ENCODE results near the gene RAB11FIP4.

RAB11FIP4 gene

DNA sequence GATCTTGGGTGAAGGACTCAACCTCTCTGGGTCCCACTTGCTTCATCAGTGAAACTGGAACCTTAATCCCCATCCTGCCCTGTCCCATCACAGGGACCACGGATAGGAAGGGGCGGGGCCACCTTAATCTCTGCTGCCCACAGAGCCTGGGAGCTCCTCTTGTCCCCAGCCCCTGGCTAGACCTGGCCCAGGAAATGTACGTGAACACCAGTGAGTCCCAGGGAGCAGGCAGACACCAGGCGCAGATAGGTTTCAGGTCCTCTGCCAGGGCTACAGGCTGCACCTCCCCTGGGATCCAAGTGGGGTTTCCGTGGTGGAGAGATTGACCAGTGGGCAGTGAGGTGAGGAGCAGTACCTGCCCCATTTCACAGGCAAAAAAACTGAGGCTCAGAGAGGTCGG, 21.0 kb downstream of the RAB11FIP4 start:
- DNase-seq: no peak

DNA sequence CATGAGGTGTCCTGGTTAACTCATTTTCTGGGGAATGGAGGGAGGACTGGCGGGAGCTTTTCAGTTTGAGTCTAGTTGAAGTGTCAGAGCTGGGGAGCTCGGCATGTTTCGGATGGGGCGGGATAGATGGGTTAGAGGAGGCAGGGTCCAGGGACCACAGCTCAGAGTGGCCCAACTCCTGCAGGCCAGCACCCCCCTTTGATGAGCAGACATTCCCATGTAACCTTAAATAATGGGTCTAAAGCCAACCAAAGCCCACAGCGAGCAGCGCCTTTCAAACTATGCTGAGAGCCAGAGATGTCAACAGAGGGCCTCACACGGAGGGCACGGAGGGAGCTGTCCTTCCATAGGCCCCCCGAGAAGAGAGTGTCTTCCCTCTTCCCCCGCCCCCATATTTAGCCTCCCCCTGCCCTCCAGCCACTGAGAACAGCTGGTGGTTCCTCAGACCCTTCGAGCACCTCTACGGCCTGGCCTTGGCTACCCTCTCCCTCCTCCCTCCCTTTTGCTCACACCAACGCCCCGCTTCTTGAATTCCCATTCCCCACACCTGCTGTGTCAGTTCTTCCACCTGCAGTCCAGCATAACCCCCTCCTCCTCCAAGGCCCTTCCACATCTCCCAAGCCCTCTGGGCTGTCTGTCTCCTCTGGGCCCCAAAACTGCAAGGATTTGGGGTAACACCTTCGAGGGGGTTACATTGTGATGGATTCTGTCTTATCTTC, 21.8 kb downstream of the RAB11FIP4 start:
- DNase-seq: no peak

DNA sequence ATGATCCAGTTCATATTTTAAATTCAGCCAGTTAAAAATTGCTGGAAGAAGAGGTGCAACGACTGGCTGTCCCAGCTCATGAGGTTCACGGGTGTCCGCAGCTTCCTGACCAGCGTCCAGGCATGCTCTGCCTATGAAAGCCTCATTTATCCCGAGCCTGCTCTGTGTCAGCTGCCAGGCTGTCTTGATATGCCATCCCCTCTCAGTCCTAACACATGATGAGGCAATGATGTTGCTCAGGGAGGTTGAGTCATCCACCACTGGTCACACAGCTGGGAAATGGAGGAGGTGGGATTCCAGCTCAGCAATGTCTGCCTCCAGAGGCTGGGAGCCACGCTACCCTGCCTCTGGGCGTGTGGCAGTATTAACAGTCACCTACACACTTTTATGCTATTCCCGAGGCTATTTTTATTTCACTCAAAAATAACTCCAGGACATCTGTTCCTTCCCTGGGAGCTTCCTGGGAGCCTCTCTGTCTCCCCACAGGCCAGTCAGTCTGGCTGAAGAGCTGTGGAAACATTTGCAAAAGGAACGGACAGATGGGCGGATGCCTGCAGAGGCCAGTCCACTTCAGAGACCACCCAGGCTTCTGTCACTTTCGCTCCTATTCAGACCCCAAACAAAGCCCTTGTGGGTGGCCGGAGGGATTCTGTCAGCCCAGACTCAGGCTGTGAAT, 22.5 kb downstream of the RAB11FIP4 start:
- no peak for DNase-seq

DNA sequence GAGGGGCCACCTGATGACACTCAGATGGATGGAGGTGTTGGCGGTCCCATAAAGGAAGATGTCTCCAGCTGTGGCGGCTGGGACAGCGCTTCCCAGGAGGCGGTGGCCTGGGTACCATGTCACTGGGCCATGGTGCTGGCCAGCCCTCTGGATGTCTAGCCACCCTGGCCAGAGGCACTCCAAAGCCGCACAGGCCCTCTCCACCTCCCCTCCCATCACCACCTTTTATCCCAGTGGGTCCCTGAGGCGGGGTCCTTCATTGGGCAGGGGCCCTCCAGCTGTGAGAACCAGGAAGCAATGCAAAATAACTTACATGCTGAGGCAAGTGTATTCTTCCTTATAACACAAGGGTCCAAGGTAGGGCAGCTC, 23.1 kb downstream of the RAB11FIP4 start:
- no peak for DNase-seq

DNA sequence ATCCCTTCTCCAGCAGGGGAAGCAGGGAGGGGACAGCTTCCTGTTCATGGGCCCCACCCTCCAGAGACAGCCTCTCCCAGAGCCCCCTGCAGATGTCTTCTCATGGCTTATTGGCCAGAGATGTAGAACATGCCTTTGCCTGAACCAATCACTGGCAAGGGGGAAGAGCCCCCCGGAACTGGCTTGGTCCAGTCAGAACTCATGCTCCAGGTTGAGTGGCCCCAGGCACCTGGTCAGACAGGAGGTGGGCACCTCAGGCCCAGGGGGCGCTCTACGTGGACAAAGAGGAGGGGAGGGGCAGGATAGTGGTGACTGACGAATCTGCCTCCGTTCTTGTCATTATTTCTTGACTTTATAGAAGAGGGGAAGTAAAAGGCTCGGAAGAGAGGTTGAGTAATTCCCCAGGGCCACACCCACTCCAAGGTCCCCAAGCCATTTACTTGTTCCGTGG, 23.6 kb downstream of the RAB11FIP4 start:
- no peak for DNase-seq

DNA sequence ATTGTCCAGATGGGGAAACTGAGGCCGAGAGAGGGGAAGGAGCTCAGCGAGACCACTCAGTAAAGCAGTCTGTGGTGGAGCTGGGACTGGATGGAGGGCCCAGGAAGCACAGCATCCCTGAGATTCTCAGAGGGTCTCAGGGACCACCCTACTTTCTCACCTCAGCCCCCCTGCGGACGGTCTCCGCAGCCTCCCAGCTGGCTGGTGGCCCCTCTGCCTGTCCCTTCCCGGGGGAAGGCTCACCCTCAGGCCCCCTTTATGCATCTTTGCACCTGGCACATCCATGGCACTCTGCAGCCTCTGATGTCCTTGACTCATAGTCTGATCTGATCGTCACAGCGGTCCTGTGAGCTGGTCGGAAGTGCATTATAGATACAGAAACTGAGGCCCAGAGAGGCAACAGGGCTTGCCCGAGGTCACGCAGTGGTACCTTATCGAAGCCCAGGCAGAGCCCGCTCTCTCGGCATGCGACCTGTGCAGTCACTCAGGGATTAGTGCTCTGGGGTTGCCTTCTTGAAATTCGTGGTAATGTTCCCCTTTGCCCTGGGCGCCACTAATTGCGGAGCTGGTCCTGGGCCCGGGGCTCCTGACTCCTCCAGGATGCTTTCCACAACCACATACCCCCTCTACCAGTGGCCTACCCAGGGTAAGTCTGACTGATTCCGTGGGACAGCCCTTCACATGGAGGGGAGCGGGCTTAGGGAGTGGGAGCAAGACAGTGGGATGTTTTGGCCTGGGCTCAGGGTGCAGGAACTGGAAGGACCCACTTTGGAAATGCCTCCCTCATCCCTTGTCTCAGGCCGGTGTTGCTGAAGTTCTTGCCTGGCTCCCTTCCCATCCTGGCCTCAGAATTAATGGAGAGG, 24.4 kb downstream of the RAB11FIP4 start:
- no peak for DNase-seq

DNA sequence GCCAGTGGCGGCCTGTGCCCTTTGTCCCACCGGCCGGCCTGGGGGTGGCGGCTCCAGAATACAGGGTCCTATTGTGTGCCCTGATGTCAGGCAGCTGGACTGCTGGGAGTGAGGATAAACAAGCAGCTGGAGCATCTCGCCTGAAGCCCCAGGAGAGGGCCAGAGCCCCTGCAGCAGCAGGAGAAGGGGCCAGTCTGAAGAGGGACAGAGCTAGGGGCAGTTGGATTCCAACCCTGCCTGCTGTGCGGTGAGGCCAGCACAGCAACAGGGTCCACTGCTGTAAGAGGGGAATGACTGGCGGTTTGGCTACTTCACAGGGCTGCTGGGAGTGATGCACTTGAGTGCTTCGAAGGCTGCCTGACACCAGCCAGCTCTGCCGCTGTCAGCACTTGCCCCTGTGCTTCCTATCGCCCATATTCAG, 25.0 kb downstream of the RAB11FIP4 start:
- DNase-seq: no peak

DNA sequence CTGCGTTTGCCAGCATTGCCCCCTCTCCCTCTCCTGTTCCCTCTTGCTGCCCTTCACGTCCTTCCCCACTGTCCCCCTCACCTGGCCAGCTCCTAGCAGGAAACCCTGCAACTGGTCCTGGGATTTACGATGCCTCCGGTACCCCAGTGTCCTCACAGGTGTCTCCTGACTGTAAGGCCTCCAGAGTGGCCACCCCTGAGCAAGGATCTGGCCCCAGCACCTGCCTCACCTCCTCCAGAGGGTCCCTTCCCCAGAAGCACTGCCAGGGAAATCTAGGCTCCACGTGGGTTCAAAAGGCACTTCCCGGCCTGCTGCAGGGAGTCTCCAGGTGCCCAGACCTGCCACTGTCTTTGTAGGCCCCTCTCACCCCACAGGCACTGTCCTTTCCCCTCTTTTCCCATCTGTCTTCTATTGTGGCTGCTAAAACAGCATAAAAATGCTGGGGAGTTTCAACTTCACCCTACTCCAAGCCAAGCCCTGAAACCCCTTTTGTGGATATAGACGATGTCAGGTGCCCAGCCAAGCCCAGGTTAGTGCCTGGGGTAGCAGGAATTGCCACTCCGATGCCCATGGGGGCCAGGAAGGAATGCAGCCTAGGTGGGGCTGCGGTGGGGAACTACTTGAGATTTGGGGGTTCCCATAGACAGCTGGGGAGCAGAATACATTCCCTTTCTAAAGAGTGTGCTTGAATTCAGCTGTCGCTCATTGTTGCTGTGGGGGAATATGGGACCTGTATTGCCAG, 25.7 kb downstream of the RAB11FIP4 start:
- DNase-seq: no peak

DNA sequence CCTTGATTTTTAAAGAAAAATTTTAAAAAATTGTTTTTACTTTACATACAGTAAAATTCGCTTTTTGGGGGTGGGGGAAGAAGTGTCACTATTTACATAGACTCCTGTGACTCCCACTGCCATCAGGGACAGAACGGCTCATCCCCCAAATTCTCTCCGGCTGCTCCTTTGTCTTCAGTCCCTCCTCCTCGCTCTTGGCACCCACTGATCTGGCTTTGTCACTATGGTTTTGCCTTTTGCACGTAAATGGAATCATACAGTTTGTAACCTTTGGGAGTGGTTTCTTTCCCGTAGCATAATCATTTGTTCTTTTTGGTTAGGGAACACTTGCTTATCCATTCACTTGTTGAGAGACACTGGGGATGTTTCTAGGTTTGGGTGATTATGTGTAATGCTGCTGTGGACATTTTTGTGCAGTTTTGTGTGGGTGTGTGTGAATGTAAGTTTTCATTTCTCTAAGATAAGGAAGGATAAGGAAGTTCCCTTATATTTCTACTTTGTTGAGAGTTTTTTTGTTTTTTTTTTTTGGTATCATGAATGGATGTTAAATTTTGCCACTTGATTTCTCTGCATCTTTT, 27.4 kb downstream of the RAB11FIP4 start:
- no peak for DNase-seq

DNA sequence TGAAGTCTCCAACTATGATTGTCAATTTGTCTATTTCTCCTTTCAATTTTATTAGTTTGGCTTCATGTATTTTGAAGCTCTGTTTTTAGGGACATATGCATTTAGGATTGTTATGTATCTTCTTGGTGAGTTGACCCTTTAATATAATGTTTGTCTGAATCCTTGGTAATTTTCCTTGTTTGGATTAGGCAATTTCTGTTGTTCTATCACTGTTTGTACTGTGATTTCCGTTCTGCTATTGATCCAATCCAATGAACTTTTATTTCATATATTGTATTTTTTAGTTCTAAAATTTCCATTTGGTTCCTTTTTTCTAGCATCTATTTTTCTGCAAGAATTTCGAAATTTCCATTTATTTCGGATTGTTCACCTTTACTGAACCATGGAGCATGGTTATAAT, 31.0 kb downstream of the RAB11FIP4 start:
- DNase-seq: no peak

DNA sequence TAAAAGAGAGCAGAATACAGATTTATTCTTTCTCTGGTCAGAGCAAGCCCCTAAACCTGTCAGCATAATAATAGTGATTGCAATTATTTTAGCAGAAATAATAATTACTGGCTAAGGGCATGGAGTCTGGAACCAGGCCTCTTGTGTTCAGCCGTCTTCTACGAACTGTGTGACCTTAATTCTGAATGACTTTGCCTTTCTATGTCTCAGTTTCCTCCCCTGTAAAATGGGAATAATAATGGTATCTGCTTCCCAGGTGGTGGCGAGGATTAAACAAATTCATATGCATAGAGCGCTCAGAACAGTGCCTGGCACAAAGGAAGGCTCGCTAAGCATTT, 33.4 kb downstream of the RAB11FIP4 start:
- no peak for DNase-seq

DNA sequence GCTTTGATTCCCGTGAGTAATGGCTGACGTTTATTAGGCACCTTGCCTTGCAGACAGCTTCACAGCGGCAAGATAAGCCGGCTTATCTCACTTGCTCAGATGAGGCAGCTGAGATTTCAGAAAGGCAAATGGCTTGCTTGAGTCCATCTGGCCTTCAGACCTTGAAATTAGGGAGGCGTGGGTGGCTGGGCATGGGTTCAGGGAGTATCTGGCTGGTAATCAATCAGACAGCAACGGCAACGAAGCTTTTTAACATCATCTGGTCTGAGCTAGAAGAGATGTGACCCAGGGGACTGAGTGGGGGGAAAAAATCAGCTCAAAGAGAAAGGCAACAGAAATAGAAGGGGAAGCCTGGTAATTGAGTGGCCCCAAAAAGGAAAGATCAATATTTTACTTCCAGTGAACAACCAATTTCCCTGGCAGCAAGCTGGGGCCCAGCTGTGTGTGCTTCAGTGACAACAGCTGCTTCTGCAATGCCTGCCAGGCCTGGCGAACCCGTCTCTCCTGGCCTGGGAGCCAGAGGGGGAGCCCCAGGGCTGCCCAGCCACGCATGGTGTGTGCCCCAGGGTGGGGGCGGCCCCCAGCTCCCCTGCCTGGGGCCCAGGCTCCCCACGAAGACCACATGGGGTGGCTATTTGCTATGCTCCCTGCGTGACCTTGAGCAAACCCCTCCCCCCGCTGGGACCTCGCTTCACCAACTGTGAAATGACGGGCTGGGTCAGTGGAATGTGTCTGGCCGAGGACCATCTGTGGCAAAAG, 34.0 kb downstream of the RAB11FIP4 start:
- no peak for DNase-seq

DNA sequence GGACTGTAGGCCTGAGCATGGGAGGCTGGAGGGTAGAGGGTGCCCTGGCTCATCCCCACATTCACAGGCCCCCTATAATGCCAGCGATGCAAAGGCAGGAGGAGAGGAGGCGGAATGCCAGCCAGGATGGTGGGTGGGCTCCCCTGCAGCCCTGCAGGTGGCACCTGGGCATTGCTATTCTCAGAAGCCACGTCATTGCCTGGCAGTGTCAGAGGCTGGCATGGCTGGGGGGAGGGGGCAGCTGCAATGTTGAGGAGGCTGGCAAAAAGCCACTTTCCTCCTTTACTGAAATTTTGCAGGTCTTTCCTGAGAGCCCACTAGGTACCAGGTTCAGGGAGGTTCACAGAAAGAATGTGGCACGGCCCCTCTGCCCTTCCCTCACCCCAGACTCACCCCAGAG, 36.2 kb downstream of the RAB11FIP4 start:
- no peak for DNase-seq

DNA sequence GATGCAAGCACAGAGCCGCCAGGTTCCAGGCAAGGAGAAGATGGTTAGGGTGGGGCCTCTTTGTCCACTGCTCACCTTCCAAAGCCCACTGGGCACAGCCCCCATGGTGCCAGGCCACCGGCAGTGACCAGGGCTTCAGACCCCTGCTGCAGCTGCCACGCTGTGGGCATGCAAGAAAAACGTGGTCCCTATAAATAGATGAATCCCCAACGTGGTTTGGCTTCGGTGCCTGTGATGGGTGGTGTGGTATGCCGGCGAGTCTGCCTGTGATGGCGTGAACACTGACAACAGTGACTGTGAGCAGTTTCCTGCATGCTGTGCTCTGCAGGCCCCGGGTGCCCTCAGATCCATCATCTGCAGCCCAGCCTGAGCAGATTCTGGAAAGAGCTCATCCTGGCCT, 36.6 kb downstream of the RAB11FIP4 start:
- DNase-seq: no peak

DNA sequence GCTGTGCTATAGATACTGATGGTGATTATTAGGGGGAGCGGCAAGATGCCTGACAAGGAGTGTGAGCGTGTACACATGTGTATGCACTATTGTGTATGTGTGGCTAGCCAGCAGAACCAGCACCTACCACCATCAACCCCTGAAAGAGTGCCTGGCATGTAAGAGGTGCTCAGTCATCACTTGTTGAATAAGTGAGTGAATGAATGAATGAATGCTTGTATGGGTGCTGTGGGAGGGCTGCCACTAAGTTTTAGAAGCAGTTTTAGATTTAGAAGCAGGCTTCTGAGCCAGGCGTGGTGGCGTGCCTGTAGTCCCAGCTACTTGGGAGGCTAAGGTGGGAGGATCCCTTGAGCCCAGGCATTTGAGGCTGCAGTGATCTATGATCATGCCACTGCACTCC, 37.0 kb downstream of the RAB11FIP4 start:
- DNase-seq: no peak

DNA sequence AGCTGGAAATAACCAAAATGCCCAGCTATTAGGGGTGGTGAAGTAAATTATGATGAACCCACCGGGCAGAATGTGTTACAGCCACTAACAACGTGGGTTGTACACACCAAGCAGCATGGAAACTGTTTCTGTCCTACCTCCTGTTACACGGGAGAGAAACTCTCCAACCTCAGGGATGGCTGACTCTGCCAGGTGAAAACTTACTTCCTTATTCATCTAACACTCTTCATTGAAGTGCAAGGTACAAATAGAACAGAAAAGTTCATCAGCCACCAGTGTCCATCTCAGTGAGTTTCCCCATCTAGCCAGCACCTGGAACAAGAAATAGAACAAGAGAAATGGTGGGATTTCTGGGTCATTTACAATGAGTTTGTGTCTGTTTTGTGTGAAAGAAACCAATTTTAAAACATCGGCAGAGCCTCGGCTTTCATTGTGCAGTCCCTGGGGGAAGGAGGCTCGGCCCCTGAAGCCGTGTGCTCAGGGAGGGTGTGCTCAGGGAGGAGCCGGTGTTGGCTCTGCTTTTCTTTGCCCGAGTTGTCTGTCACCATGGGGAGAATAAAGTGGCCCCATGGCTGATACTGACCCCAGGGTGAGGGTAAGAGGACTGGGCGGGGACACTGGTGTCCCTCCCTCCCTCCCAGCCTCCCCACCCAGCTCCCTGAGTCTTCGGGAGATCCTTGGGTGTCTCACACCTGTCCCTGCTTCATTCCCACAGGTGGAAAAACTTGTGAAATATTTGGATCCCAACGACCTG, 39.8 kb downstream of the RAB11FIP4 start:
- DNase-seq: no peak

DNA sequence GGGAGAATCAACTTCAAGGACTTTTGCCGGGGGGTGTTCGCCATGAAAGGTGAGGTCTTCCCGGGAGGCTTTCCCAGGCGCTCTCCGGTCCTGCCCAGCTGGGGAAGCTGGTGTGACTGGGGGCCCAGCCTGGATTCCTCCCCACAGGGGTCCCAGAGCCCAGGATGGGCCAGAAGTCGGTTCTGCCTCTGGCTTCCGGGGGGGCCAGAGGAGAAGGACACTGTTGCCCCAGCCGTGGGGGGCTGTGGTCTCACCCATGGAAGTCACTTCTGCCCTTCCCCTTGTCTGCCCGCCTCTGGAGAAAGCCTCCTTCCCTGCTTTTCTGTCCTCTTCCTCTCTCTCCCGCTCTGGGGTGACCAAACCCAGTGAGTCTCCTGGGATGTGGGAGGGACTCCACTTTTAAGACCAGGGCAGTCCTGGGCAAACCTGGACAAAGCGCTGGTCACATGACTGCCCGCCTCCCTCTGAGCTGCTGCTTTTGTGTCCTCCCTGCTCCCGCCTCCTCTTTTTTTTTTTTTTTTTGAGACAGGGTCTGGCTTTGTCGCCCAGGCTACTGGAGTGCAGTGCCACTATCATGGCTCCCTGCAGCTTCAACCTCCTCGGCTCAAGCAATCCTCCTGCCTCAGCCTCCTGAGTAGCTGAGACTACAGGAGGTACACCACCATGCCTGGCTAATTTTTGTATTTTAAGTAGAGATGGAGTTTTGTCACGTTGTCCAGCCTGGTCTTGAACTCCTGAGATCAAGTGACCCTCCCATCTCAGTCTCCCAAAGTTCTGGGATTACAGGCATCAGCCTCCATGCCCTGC, 40.6 kb downstream of the RAB11FIP4 start:
- no peak for DNase-seq

DNA sequence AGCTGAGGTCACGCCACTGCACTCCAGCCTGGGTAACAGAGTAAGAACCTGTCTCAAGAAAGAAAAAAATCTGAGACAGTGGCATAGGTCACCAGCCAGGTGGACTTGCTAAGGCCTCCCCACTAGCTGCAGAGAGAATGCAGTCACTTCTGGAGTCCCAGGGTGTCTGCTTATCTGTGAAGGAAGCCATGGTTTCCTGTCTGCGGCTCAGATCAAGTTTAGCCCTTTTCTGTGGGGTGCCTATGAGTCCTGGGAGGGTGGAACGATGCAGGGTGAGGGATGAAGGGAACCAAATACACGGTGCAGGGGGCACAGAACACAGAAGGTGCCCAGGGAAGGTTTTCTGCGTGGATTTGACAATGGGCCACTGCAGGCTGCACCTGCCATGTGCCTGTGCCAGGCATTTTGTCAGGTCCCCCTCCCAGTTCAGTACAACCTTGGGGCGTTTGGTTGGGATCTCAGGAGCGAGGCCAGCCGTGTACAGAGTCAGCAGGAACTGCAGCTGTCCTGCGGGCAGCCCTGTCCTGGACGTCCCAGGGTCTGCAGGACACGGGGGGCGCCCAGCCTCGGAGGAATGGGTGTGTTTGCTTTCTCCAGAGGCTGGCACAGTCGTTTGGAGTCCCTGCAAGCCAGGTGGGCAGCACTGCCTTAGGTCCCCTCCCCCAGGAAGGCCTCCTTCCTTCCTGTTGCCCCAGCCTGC, 41.8 kb downstream of the RAB11FIP4 start:
- DNase-seq: no peak
